GM19452 (cell line): ENCODE data around the gene FAXC.

Source experiments
- ATAC-seq: cut with Tn5 transposase; IDR thresholded peaks from one replicate; pipeline ENCODE4 v1.9.1; 2021; ENCODE audit not compliant: unreplicated experiment

The FAXC gene

GRCh38 chr6:99349171-99350141 is at the start of gene FAXC:
Gene FAXC (minus strand): TSS chr6:99349674. CDS start chr6:99349372, 302 bp downstream.
- ATAC-seq: peak; percentile 57

- ATAC-seq: no peak
Measured at GRCh38 chr6:99397287-99397686, 47.8 kb upstream of the FAXC start.

DNA sequence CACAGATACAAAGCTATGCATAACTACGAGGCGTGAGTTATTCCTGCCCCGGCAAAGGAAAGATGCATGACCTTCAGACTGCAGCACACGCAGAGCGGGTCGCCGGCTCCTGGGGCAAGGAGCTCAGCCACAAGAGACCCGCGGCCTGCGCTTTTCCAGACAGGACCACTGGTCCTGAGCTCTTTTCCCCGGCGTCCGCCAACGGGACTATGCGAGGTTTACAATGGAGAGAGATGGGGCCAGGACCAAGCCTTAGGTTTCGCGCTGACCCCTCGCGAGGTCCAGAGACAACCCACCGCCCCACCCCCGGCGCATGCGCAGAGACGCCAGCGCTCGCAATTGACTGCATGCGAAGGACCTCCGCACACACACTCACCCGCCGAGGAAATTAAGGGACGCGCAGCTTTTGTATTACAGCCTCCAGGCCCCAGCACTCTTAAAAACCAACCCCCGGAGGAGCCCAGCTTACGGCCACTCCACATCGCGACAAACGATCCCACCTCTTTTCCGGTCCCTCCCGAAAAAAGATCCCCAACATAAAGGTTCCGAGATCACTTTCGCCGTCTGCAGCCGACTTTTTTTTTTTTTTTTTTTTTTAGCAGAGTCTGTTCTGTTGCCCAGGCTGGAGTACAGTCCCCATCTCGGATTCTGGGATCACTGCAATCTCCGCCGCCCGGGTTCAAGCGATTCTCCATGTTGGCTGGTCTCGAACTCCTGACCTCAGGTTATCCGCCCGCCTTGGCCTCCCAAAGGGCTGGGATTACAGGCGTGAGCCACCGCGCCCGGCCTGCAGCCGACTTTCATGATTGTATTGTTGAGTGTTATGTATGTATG is 44.4 kb upstream of the FAXC start, which contains the start of gene COQ3:
TSS of gene COQ3 (minus strand) at position 498 of the 834 bp plus-strand sequence. CDS start at position 482, 16 bp downstream.
- peak; percentile 76 for ATAC-seq

- ATAC-seq: peak; percentile 10
Measured at GRCh38 chr6:99393366-99393697, 43.9 kb upstream of the FAXC start.

- no peak for ATAC-seq
Measured at GRCh38 chr6:99390896-99391295, 41.4 kb upstream of the FAXC start.

- no peak for ATAC-seq
Measured at GRCh38 chr6:99384507-99384906, 35.0 kb upstream of the FAXC start.

DNA sequence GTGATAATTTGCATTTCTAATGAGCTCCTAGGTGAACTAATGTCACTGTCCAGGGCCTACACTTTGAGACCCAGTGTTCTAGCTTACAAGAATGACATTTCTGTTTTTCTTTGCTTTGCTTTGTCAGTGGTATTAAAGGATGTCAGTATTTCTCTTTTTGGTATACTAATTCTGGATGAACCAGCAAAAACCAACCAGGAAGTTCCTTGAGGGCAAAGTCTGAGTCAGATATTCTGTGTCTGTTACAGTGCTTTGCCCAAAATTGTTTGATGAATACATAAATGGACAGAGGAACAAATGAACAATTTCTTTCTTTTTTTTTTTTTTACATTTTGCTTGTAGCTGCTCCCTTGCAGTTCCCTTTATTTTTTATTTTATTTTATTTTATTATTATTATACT is 29.2 kb upstream of the FAXC start:
- ATAC-seq: no peak

- no peak for ATAC-seq
Measured at GRCh38 chr6:99369533-99369932, 20.1 kb upstream of the FAXC start.

GRCh38 chr6:99366852-99367251 is 17.4 kb upstream of the FAXC start:
- ATAC-seq: no peak

DNA sequence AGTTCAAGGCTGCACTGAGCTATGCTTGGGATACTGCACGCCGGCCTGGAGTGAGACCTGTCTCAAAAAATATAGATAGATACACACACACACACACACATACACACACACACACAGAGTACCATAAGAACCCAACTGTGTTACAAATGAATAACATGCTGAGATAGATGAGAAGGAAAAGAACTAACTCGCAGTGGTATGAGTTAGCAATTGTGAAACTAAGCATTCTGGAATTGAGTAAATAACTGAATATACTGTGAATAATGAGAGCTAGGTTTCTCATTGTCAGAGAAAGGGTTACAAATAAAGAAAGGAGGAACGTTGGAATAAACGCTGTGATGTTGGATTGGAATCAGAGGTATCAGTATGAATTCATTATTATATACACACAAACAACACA is 14.6 kb upstream of the FAXC start:
- peak; percentile 79 for ATAC-seq

GRCh38 chr6:99362678-99363268 is 13.3 kb upstream of the FAXC start:
- no peak for ATAC-seq

DNA sequence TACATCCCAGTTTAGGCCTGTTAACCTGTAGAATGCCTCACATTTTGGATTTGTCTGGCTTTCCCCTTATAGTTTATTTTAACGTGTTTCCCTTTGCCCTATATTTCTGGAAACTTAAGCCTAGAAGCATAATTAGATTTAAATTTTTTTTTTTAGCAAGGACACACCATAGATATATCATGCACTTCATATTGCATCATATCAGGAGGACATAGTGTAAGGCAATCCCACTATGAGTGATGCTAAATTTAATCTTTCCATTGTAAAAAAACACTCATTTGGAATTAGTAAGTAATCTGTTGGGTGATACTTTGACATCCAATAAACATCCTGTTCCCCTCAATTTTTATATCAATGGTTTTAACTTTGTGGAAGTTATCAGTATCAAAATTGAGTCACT is 10.3 kb upstream of the FAXC start:
- no peak for ATAC-seq

DNA sequence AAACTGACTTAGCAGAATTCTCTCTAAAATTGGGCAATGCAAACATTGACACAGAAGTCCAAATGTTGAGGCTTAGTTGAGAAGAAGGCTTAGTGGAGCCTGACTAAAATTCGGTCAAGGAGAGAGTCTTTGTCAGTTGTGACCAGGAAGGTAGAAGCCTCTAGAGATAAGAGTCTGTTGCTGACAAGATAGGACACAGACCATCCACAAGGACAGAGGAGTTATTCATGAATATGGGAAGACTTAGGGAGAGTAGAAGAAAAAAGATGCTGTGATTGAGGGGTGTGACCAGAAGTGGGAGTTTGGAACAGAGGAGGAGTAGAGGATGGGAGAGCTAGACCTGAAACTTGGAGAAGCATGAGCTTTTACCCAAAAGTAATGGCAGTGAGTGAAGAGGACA is 7.2 kb upstream of the FAXC start:
- ATAC-seq: no peak

DNA sequence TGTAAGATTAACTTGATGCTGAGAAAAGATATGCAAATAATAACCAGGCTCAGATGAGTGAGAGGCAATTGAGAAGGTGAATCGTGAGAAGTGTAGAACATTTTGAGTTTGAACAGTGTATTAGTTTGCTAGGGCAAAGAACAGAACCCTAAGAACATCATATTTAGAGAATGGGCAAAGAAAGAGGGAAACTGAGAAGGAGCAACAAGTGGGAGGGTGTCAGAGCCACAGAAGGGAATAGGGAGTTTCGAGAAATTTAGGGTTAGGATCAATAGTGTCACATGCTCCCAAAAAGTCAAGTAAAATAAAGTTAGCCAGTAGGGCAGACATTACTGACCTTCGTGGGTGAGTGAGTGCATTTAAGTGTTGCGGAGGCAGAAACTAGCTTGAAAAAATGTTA is 5.5 kb upstream of the FAXC start:
- ATAC-seq: no peak

DNA sequence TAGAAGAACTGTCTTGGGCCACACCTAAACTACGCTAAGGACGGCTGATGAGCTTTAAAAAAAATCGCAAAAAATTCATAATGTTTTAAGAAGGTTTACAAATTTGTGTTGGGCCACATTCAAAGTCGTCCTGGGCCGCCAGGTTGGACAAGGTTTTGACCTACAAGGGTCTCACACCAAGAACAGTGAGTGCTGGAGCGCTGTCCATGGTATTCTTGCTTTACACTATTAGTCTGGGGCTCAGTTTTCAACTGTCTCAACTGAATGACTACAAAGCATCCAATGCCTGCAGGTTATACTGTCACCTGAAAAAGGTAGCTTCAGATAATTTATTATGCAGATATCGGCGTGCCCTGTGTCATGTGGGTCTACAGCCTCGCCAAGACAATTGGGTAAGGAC is 3.7 kb upstream of the FAXC start:
- no peak for ATAC-seq

DNA sequence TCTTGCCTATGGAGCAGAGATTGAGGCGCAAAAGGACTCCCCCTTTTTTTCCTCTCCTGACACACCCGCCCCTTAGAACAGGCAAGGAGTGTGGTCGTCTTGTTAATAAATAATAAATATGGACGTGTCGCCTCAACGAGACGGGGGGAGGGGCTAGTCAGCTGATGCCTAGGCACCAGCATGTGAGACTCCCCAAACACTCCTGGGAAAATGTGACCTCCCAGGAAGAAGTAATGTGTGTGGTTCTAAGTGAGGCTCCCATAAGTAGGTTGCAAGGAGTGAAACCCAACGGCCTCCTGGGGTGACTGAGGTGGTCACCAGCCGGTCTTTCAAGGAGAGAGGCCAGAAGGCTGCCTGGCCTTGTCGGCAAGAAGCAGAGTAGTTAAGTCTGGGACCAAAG is 1.1 kb upstream of the FAXC start:
- ATAC-seq: no peak

GRCh38 chr6:99348288-99349170 is 945 bp downstream of the FAXC start:
- ATAC-seq: no peak

DNA sequence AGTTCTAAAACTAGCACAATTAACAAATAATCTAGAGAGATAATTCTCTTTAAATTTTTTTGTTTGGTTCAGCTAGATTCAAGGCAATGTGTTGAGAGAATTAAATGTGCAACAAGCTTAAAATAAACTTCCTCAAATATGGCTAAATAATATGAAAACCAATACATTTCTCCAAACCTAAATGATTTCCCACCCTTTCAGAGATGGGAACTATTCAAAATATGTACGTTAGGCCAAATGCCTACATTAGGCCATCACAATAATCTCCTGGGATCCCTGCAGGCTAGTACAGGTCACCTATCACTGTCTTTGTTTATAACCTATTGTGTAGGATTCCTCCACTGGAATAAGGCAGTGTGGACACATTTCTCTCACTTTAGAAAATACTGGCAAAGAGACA is 1.7 kb downstream of the FAXC start:
- no peak for ATAC-seq

- ATAC-seq: no peak
Measured at GRCh38 chr6:99346595-99346994, 2.9 kb downstream of the FAXC start.

- ATAC-seq: no peak
Measured at GRCh38 chr6:99345164-99345563, 4.3 kb downstream of the FAXC start.

- no peak for ATAC-seq
Measured at GRCh38 chr6:99344289-99344688, 5.2 kb downstream of the FAXC start.
